GM21528 (cell line): ENCODE measurements around the gene SPATA18.
"Not testable (repeated sequence)": the region's sequence is repeated elsewhere in the genome, so short reads cannot be mapped to it uniquely, and the experiment has no call there.

Experiments used
- ATAC-seq: cut with Tn5 transposase; IDR thresholded peaks from one replicate; pipeline ENCODE4 v1.9.1; 2021; ENCODE audit warnings: mild to moderate bottlenecking, moderate library complexity; ENCODE audit not compliant: unreplicated experiment, low FRiP score

SPATA18 gene

DNA sequence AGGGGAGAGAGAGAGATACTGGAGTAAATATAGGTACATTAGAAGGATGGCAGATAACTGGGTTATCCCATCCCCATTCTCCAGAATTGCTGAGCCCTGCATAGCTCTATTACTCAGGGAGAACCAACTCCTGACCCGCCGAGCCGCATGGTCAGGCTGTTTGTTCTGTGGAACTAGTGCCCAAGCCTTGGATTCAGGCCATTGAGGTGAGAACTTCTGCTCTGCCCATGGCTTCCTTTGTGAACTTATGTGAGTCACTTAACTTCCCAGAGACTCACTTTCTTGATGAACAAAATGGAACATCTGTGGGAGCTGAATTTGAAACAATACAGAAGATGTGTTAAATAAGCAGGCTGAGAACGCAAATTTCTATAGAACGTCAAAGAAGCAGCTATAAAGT lies 54.2 kb downstream of the SPATA18 start:
- no peak for ATAC-seq

DNA sequence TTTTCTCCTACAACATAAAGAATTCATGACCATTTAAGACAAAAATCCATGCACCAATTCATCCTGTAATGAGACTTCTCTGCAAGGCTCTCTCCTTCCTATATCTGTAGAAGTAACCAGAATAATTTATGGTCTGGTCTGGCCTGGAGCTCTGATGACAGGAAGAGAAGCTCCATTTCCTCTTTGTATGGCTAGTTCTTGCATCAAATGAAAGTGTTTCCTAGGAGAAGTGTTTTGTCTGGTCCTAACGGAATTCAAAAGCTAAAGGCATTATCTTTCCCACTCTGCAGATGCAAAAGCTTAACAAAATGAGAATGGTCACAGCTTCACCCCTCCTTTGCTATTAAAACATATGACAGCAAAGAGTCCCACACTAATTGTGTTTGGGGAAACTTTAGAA lies 55.1 kb downstream of the SPATA18 start:
- ATAC-seq, result no peak

DNA sequence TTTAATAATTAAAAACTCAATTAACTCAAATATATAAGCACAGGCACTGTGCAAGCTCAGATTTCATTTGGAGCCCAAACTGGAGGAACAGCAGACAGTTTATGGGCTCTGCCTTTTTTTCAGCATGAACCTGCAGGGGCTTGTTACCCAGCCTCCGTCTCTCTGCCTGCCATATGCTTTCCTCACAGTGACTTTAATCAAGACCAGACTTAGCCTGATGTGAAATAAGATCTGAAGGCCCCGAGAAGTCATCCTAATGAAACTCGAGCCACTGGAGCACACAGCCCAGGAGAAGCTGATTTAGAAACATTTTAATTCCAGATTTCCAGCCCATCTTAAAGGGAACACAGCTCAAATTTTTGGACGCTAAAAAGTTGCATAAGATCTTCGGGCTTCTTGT lies 55.6 kb downstream of the SPATA18 start:
- ATAC-seq, result no peak

DNA sequence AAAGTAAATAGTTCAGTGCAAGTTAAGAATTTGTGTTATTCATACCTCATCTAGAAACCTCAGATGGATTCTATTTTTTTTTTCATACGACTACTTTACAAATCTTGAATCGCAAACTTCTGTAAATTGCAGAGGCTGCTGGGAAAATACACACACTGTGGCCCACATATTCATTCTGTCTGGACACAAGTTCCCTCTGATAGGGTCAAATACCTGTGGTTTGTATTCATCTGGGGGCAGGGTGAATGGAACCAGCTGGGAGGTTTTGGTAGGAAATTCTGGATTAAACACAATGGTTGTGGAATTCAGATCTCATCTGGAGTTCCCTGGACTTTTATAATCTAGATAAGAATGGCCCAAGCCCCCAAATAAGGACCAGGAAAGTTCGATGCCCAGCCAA lies 56.2 kb downstream of the SPATA18 start:
- no peak for ATAC-seq

DNA sequence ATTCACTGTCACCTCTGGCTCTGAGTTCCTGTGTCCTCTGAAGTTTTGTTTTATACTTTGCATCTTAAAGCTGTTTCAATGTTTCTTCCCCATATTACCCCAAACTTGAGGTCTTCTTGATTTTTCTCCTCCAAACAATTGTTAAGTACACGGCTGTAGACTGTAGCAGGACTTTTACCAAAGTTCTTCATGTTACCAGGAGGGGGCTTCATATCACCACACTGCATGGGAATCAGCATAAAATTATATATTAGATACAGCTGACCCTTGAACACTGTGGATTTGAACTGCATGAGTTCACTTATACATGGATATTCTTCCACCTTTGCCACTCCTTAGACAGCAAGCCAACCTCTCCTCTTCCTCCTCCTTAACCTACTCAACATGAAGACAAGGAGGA lies 56.6 kb downstream of the SPATA18 start:
- ATAC-seq, result no peak

DNA sequence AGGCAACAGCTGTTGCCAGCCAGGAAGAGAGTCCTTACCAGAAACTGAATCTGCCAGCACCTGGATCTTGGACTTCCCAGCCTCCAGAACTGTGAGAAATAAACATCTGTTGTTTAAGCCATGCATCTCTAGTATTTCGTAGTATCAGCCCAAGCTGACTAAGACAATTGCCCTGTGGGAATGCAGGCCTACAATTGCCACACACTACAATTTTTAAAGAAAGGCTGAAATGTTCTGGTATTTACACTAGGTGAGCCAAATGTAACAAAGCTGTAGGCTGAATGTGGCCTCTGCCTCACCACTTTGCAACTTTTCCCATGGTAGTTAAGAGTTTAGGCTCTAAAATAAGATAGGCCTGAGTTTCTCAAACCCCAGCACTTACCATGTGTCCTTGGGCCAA lies 59.1 kb downstream of the SPATA18 start:
- no peak for ATAC-seq

DNA sequence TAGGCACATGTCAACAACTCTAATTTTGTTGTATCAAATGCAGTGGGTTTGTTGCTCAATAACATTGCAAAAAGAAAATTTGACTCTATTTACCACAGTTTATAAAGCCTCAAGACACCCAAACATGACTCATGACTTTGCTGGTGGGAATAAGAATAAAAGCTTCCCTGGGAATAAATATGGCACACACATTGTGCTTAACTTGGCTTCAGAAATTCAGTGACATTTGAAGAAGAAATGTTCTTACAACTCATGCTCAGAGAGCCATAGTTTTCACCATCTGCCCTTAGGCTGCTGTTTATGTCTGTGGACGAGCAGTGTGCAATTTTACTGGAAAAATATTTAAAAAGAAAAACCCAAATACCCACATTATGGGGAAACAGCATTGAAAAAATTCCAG lies 60.9 kb downstream of the SPATA18 start:
- no peak for ATAC-seq

DNA sequence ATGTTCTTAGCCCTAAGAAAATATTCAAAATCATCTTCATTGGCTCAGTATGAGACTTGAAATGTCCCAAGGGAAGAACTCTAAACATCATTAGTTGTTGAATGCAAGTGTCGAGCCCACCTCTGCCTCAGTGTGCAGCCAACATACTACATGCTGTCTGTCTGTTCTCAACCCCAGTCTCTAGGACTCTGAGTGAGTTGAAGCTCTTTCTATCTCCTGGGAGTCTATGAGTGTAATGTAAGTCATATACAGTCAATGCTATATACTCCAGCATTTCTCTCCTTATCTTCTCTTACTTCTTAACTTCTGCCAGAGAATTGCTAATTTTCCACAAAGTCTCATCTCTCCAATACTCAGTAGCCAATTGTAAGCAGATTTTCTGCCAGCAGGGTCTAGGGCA lies 61.3 kb downstream of the SPATA18 start:
- no peak for ATAC-seq

DNA sequence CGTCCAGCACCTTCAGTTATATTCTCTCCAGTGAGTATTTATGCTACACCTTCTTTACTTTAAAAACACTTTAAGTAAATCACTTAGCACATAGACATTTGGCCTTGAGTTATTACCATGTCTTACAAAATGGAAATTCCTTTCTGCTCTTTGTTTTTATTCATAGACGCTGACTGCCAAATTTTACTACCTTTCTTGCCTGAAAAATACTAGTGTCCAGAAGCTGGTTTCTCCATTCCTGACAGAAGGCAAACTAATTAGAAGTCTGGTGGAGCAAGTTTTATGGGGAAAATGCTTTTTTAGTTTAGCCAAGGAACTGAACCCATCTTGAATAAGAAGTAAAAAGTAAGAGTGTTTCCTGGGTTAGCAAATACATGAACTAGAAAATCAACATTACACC lies 65.5 kb downstream of the SPATA18 start:
- ATAC-seq, result no peak

DNA sequence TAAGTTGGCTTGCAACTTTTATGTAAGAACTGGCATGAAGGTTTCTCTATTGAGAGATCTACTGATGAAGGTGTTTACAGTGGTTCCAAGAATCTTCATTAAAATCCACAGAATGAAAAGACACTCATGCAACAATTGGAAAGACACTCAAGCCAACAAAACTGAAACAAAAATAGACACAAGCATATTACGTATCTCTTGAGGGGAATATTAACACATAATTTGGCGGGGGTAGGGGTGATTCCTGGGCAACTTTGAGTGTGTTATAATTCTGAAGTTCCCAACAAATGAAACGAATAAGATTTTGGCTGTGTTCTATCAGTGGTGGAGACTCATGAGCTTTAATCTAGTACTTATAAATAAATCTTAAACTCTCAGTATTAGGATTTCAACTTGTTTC lies 75.1 kb downstream of the SPATA18 start:
- ATAC-seq, result no peak

DNA sequence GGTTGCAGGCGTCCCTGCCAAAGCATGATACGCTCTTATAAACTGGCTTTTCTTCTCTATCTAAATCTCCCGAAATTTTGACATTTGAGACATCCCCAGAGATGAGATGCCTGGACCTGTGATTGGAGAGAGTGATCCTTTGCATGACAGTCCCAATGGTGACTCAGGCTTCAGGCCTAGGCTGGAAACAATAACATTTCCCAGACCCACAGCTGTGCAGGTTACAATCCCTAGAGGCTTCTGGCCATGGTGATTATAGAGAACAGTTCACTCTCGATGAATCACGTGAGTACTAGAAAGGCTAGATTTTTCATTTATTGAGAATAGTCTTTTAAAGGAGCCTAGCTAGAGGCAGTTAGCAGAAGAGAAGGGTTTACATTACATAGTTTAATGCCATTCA lies 75.9 kb downstream of the SPATA18 start:
- no peak for ATAC-seq

DNA sequence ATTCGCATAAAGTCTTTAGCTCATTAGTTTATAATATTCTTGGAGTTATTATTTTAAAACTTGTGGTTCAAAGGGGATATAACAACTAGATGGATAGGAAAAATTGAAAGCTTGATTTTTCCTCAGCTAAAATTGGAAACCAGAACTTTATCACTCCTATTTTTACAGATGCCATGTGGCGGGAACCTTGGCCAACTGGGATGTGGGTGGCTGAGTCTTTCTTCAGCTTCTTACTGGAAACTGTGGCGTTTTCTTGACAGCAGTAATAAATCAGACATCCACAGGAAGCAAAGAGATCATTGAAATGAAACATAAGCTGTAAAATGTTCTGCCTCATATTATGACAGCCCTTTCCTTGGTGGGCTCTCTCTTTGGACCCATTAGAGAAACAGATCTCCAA lies 84.1 kb downstream of the SPATA18 start:
- ATAC-seq, result no peak

DNA sequence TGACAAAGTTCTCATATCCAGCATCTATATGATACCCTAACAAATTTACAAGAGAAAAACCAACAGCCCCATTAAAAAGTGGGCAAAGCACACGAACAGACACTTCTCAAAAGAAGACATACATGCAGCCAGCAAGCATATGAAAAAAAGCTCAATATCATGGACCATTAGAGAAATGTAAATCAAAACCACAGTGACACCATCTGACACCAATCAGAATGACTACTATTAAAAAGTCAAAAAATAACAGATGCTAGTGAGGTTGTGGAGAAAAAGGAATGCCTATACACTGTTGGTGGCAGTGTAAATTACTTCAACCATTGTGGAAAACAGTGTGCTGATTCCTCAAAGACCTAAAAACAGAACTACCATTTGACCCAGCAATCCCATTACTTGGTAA lies 86.0 kb downstream of the SPATA18 start:
- ATAC-seq, result not testable (repeated sequence)

DNA sequence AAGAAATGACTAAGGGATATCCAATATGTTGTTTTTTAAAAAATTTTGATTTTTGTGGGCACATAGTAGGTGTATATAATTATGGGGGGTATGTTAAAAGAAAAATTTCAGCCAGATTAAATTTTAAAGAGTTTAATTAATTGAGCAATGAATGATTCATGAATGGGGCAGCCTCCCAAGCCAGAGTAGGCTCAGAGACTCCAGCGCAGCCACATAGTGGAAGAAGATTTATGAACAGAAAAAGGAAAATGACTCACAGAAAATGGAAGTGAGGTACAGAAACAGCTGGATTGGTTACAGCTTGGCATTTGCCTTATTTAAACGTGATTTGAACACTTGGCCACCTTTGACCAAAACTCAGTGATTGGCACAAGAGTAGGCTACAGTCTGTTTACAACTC lies 91.7 kb downstream of the SPATA18 start:
- ATAC-seq, result no peak

DNA sequence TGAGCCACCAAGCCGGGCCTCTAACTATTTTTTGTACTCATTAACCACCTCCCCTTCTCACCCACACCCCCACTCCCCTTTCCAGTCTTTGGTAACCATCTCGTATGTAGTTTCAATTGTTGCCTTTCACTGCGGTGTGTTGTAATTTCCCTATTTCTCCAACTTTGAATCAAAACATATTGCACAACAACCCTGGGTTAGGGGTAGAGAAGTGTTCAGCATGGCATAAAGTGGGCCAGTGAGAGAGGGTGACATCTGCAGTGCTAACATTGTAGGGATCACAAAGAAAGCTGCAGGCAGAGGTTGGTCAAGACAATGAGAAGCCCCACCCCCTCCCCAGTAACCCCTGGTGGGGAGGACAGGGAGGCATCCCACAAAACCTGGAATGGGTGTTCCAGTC lies 92.7 kb downstream of the SPATA18 start:
- ATAC-seq, result no peak

DNA sequence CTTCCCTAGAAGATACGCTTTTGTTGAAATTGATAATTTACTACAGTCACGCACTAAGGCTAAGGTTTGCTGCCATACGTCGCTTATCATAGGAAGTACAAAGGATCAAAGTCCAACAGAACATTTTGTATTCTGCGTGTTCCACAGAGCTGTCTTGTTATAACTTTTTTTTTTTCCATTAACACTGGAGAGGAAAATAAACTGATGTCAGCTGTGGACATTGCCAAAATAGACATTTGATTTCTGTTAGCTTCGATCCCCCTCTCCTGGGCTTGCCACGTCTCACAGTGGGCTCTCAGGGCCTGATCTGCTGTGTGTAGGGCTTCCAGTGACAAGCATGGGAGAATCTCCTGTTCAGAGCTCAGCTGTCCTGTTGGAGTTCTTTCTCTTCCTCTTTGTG lies 93.3 kb downstream of the SPATA18 start:
- no peak for ATAC-seq
